CD4-positive, CD25-positive, alpha-beta regulatory T cell (primary cell): ENCODE measurements around the gene UCKL1. TPM values are rescaled to one million over a fixed set of nuclear protein-coding genes. Genes with fewer than 3 reads are reported as not detected.
A peak's percentile ranks its signal among the peaks of the same experiment; 100 is the strongest.

Experiments used
- ATAC-seq, 2 donors: fragments of 150-1000 bp; cut with Tn5 transposase; one replicate each; pipeline ENCODE4 v1.10.0; 2021; ENCODE audit warnings: low read depth in 2 of 2, moderate number of reproducible peaks in 2 of 2, moderate library complexity in 1 of 2
- DNase-seq, 3 donors: peaks; one replicate each; pipeline versions ENCODE4 v3.0.0 to v3.0.0-alpha.2; 2012 to 2022; ENCODE audit warnings: mixed read lengths in 1 of 3
- H3K27ac ChIP-seq: one replicate; pipeline ENCODE4 v1.7.0; 2013; ENCODE audit warnings: mild to moderate bottlenecking, low read length; ENCODE audit not compliant: insufficient read depth, poor library complexity, severe bottlenecking
- H3K27me3 ChIP-seq: one replicate; pipeline ENCODE4 v1.7.0; 2013; ENCODE audit warnings: low read length; ENCODE audit not compliant: control insufficient read depth, insufficient read depth
- H3K36me3 ChIP-seq: one replicate; pipeline ENCODE4 v1.7.0; 2013; ENCODE audit warnings: mild to moderate bottlenecking, low read length, moderate library complexity; ENCODE audit not compliant: control insufficient read depth, insufficient read depth
- H3K4me1 ChIP-seq: 2 replicates; pipeline ENCODE4 v1.7.0; 2013; ENCODE audit warnings: mild to moderate bottlenecking, low read length; ENCODE audit not compliant: insufficient read depth, control insufficient read depth, poor library complexity, severe bottlenecking
- H3K4me3 ChIP-seq: one replicate; pipeline ENCODE4 v1.7.0; 2013; ENCODE audit warnings: low read depth, mild to moderate bottlenecking, low read length, moderate library complexity
- H3K9me3 ChIP-seq, 2 experiments: 1 replicate in 1 of 2; 2 replicates in 1 of 2; pipeline ENCODE4 v1.7.0; 2013; ENCODE audit warnings: low read length in 2 of 2, mild to moderate bottlenecking in 1 of 2, moderate library complexity in 1 of 2; ENCODE audit not compliant: control insufficient read depth in 2 of 2
- H3K27ac Mint-ChIP-seq, 3 donors: one replicate each; pipeline ENCODE4 v1.8.0; 2020 to 2022; ENCODE audit warnings: mild to moderate bottlenecking in 3 of 3, mixed read lengths in 3 of 3, moderate library complexity in 2 of 3
- H3K27me3 Mint-ChIP-seq: one replicate; pipeline ENCODE4 v1.8.0; 2022; ENCODE audit warnings: mild to moderate bottlenecking, mixed read lengths
- H3K36me3 Mint-ChIP-seq: one replicate; pipeline ENCODE4 v1.8.0; 2020; ENCODE audit warnings: mixed read lengths
- H3K4me1 Mint-ChIP-seq, 4 donors: one replicate each; pipeline ENCODE4 v1.8.0; 2020 to 2022; ENCODE audit warnings: mixed read lengths in 4 of 4, mild to moderate bottlenecking in 1 of 4
- H3K4me3 Mint-ChIP-seq, 4 donors: one replicate each; pipeline ENCODE4 v1.8.0; 2020 to 2022; ENCODE audit warnings: mild to moderate bottlenecking in 4 of 4, mixed read lengths in 4 of 4, moderate library complexity in 3 of 4
- H3K9me3 Mint-ChIP-seq, 7 donors: one replicate each; pipeline ENCODE4 v1.8.0; 2020 to 2022; ENCODE audit warnings: mixed read lengths in 7 of 7, mild to moderate bottlenecking in 3 of 7, moderate library complexity in 2 of 7
- polyA plus RNA-seq, 4 donors: library from polyadenylated mRNA; unstranded; fragments of 300-500 nt; fragmentation: Illumina TruSeq; gene quantifications; one replicate each; pipeline ENCODE4 v1.2.3, GENCODE V29; 2021
- total RNA-seq: library from RNA; stranded (reverse); gene quantifications from one replicate; pipeline ENCODE4 v1.2.3, GENCODE V29; 2022

The UCKL1 gene
- total and polyA plus RNA-seq, 5 donors from 2014 or later = 25.1 to 43.0 (median 32.6) TPM

GRCh38 chr20:63952769-63953168 lies 3.4 kb downstream of the UCKL1 start:
- H3K27ac ChIP-seq = no peak overlapping the region
- no peak for ATAC-seq
- no peaks in the 10 kb centered on the region for H3K27me3 ChIP-seq
- H3K4me1 Mint-ChIP-seq = peaks cover 0 to 60% (median 28%) of the 10 kb centered on the region in 4 donors
- no peaks in the 10 kb centered on the region for H3K36me3 ChIP-seq
- peaks cover 0 to 2% (median 0%) of the 10 kb centered on the region in 7 donors for H3K9me3 Mint-ChIP-seq
- peak overlapping the region in 2 of 3 donors; percentile 63 to 67 for H3K27ac Mint-ChIP-seq
- H3K4me1 ChIP-seq = peaks cover 56% of the 10 kb centered on the region
- H3K9me3 ChIP-seq = no peaks in the 10 kb centered on the region
- no peak overlapping the region for H3K4me3 ChIP-seq
- H3K36me3 Mint-ChIP-seq = no peaks in the 10 kb centered on the region
- no peaks in the 10 kb centered on the region for H3K27me3 Mint-ChIP-seq
- DNase-seq = no peak
- peak overlapping the region in 3 of 4 donors; percentile 36 to 89 (median 81) for H3K4me3 Mint-ChIP-seq

- H3K27me3 ChIP-seq = no peaks in the 10 kb centered on the region
- no peak for ATAC-seq
- H3K27ac Mint-ChIP-seq = no peak overlapping the region
- H3K36me3 ChIP-seq = no peaks in the 10 kb centered on the region
- DNase-seq = no peak
- peaks cover 0 to 2% (median 0%) of the 10 kb centered on the region in 7 donors for H3K9me3 Mint-ChIP-seq
- no peak overlapping the region for H3K27ac ChIP-seq
- H3K4me1 Mint-ChIP-seq = peaks cover 0 to 61% (median 31%) of the 10 kb centered on the region in 4 donors
- no peaks in the 10 kb centered on the region for H3K36me3 Mint-ChIP-seq
- no peak overlapping the region for H3K4me3 Mint-ChIP-seq
- H3K4me3 ChIP-seq = no peak overlapping the region
- H3K27me3 Mint-ChIP-seq = no peaks in the 10 kb centered on the region
- H3K4me1 ChIP-seq = peaks cover 56% of the 10 kb centered on the region
- no peaks in the 10 kb centered on the region for H3K9me3 ChIP-seq
These were observed 4.0 kb downstream of the UCKL1 start for GRCh38 chr20:63952210-63952535.

GRCh38 chr20:63951398-63952209 lies 4.6 kb downstream of the UCKL1 start:
- H3K27ac ChIP-seq = no peak overlapping the region
- Mint-ChIP-seq H3K4me3 (peak overlapping the region in 1 of 4 donors; percentile 19), H3K27me3 (no peaks in the 10 kb centered on the region), H3K4me1 (peaks cover 0 to 63% (median 34%) of the 10 kb centered on the region in 4 donors), H3K36me3 (no peaks in the 10 kb centered on the region), H3K27ac (peak overlapping the region in 1 of 3 donors; percentile 36), H3K9me3 (peaks cover 0 to 2% (median 0%) of the 10 kb centered on the region in 7 donors)
- H3K4me3 ChIP-seq = no peak overlapping the region
- no peak for ATAC-seq
- no peaks in the 10 kb centered on the region for H3K36me3 ChIP-seq
- no peaks in the 10 kb centered on the region for H3K9me3 ChIP-seq
- H3K4me1 ChIP-seq = peaks cover 53% of the 10 kb centered on the region
- no peak for DNase-seq
- H3K27me3 ChIP-seq = no peaks in the 10 kb centered on the region

DNA sequence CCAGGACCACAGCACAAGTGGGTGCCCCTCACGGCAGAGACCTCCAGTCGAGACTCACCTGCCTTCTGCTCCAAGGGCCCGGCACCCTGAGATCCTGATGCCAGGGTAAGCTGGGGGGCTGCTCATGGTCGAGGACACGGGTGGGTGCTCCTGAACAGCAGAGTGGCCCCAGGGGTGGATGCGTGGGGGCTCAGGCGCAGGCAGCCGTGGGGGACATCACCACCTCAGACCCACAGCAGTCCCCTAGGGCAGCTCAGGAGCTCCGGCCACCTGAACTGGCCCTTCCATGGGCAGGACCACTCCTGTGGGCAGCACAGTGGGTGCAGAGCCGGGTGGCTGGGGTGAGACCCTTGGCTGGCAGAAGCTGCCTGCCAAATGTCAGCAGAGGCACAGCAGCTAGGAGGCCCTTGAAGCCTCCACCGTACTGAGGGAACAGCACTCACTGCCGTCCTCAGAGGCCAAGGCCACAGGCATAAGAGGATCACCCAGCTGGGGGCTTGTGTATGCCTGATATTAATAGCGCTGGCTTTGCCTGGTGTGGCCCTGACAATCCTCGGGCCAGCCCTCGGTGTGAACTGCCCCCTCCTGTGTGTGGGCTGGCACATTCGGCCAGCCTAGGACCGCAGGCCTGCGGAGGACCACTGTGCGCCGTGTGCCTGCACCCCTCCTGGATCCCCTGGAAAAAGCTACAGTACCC lies 5.4 kb downstream of the UCKL1 start:
- H3K4me1 Mint-ChIP-seq = peaks cover 0 to 63% (median 34%) of the 10 kb centered on the region in 4 donors

DNA sequence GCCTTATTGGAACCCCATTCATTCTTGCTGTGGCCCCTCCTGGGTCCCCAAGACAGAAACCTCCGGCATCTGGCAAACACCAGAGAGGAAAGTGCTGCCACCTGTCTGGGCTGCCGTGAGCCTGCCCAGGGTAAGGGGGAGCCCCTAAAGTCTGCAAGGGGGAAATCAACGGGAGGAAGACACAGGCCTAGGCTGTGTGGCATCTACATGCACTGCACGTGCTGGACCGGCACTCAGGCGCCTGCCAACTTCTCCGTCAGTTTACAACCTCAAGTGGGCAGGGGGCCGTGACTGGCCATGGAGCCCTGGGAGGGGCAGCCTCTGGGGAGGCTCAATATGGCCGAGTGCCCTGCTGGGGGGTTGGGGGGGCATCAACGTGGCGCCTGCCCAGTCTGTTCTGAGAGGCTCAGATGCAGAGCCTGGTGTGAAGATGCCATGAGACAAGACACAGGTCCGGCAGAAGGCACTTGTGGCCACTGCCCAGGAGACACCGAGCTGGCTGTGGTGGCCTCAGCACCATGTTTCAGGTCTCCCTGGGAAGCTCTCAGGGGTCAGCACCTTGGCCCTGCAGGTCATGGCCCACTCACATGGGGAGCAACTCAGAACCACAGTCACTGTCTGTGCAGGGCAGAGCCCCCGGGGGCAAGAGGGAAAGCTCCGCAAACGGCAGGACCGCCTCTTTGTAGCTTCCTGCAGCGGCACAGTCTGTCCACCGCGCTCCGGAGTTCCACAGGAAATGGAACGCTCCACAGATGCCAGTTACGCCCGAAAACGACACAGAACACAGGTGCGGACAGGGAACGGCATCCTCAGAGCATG lies 8.4 kb downstream of the UCKL1 start:
- H3K27ac Mint-ChIP-seq = peak overlapping the region; percentile 95 to 96 (median 96)
- peaks cover 0 to 2% (median 0%) of the 10 kb centered on the region in 7 donors for H3K9me3 Mint-ChIP-seq
- peak overlapping the region; percentile 88 to 97 (median 92) for H3K4me3 Mint-ChIP-seq
- no peaks in the 10 kb centered on the region for H3K27me3 Mint-ChIP-seq
- Histone ChIP-seq H3K36me3 (peaks cover 25% of the 10 kb centered on the region), H3K9me3 (no peaks in the 10 kb centered on the region), H3K27ac (peak overlapping the region; percentile 85), H3K4me3 (peak overlapping the region; percentile 55), H3K27me3 (no peaks in the 10 kb centered on the region), H3K4me1 (peaks cover 35% of the 10 kb centered on the region)
- peak; percentile 27 to 39 for ATAC-seq
- peak in 2 of 3 donors; percentile 30 to 51 for DNase-seq
- H3K36me3 Mint-ChIP-seq = peaks cover 3% of the 10 kb centered on the region
- peaks cover 0 to 49% (median 21%) of the 10 kb centered on the region in 4 donors for H3K4me1 Mint-ChIP-seq

More for the DNA sequence above, 5.4 kb downstream of the UCKL1 start:
- Mint-ChIP-seq H3K36me3 (no peaks in the 10 kb centered on the region), H3K4me3 (peak overlapping the region in 1 of 4 donors; percentile 19), H3K27me3 (no peaks in the 10 kb centered on the region), H3K27ac (peak overlapping the region in 1 of 3 donors; percentile 36), H3K9me3 (peaks cover 0 to 2% (median 0%) of the 10 kb centered on the region in 7 donors)
- Histone ChIP-seq H3K9me3 (no peaks in the 10 kb centered on the region), H3K27me3 (no peaks in the 10 kb centered on the region), H3K36me3 (peaks cover 5% of the 10 kb centered on the region), H3K27ac (no peak overlapping the region), H3K4me1 (peaks cover 51% of the 10 kb centered on the region), H3K4me3 (no peak overlapping the region)
- no peak for DNase-seq
- no peak for ATAC-seq

- Histone ChIP-seq H3K4me1 (peaks cover 42% of the 10 kb centered on the region), H3K9me3 (no peaks in the 10 kb centered on the region), H3K27ac (no peak overlapping the region), H3K36me3 (peaks cover 25% of the 10 kb centered on the region), H3K4me3 (no peak overlapping the region), H3K27me3 (no peaks in the 10 kb centered on the region)
- peaks cover 3% of the 10 kb centered on the region for H3K36me3 Mint-ChIP-seq
- peak overlapping the region; percentile 55 to 94 (median 84) for H3K4me3 Mint-ChIP-seq
- DNase-seq (no peak), ATAC-seq (no peak)
- H3K27ac Mint-ChIP-seq = peak overlapping the region; percentile 26 to 79 (median 69)
- H3K4me1 Mint-ChIP-seq = peaks cover 0 to 50% (median 19%) of the 10 kb centered on the region in 4 donors
- H3K27me3 Mint-ChIP-seq = no peaks in the 10 kb centered on the region
- peaks cover 0 to 2% (median 0%) of the 10 kb centered on the region in 7 donors for H3K9me3 Mint-ChIP-seq
These were observed 9.1 kb downstream of the UCKL1 start for GRCh38 chr20:63946986-63947637.
